ENCODE results near the gene PSMD12.
"Not testable (repeated sequence)": the region's sequence is repeated elsewhere in the genome, so short reads cannot be mapped to it uniquely, and the experiment has no call there.

The PSMD12 gene

DNA sequence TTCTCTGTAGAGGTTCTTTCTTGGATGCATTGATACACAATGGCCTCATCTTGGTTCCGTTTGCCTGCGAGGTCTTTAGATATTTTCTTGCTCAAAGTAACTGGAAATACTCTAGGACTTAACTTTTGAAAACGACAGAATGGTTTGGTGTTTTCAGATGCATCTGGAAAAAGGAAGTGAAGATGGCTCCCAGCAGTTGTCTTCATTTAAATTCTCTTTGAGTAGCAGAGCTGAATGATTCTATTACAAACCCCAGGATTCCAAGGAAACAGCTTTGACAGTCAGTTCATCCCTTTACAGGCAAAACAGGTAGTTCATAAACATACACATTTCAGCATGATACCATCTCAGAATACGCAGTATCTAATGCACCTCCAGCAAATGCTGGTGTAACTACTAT is 54.8 kb downstream of the PSMD12 start:
- no peaks in the 10 kb centered on the region for H3K4me1 ChIP-seq
- H3K9ac ChIP-seq, result no peak overlapping the region
- no peaks in the 10 kb centered on the region for H3K79me2 ChIP-seq
- H3K27ac ChIP-seq, result peak overlapping the region; percentile 35
- H2AFZ ChIP-seq, result no peak overlapping the region
- H3K27me3 ChIP-seq (ENCODE audit: control insufficient read depth, insufficient read depth, low read length), result no peaks in the 10 kb centered on the region
- TF ChIP-seq, protein P1, sequence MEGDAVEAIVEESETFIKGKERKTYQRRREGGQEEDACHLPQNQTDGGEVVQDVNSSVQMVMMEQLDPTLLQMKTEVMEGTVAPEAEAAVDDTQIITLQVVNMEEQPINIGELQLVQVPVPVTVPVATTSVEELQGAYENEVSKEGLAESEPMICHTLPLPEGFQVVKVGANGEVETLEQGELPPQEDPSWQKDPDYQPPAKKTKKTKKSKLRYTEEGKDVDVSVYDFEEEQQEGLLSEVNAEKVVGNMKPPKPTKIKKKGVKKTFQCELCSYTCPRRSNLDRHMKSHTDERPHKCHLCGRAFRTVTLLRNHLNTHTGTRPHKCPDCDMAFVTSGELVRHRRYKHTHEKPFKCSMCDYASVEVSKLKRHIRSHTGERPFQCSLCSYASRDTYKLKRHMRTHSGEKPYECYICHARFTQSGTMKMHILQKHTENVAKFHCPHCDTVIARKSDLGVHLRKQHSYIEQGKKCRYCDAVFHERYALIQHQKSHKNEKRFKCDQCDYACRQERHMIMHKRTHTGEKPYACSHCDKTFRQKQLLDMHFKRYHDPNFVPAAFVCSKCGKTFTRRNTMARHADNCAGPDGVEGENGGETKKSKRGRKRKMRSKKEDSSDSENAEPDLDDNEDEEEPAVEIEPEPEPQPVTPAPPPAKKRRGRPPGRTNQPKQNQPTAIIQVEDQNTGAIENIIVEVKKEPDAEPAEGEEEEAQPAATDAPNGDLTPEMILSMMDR (IDR thresholded peaks at IDR 0.05), result no peak
- H3K36me3 ChIP-seq (ENCODE audit: control insufficient read depth, insufficient read depth, low read length), result no peaks in the 10 kb centered on the region
- H3K4me2 ChIP-seq (ENCODE audit: low read length), result no peak overlapping the region
- H3K9me3 ChIP-seq (ENCODE audit: control insufficient read depth, low read length), result no peaks in the 10 kb centered on the region
- no peak overlapping the region for H3K4me3 ChIP-seq (ENCODE audit: low read depth, low read length)

- Histone ChIP-seq H3K27me3 (ENCODE audit: control insufficient read depth, insufficient read depth, low read length) (no peaks in the 10 kb centered on the region), H3K4me3 (ENCODE audit: low read depth, low read length) (no peak overlapping the region), H3K27ac (no peak overlapping the region), H3K9me3 (ENCODE audit: control insufficient read depth, low read length) (no peaks in the 10 kb centered on the region), H3K36me3 (ENCODE audit: control insufficient read depth, insufficient read depth, low read length) (no peaks in the 10 kb centered on the region), H3K79me2 (no peaks in the 10 kb centered on the region), H3K9ac (no peak overlapping the region), H2AFZ (no peak overlapping the region), H3K4me1 (no peaks in the 10 kb centered on the region), H3K4me2 (ENCODE audit: low read length) (no peak overlapping the region)
- TF ChIP-seq, protein P1 (IDR thresholded peaks at IDR 0.05), result no peak
These were observed 56.0 kb downstream of the PSMD12 start for GRCh38 chr17:67310406-67310805.

GRCh38 chr17:67305446-67306235 is 60.7 kb downstream of the PSMD12 start:
- not testable (repeated sequence) for H3K9ac ChIP-seq; H3K9me3 ChIP-seq (ENCODE audit: control insufficient read depth, low read length); H3K79me2 ChIP-seq; H3K4me1 ChIP-seq; H3K27ac ChIP-seq; H3K27me3 ChIP-seq (ENCODE audit: control insufficient read depth, insufficient read depth, low read length); H3K4me3 ChIP-seq (ENCODE audit: low read depth, low read length); H2AFZ ChIP-seq; H3K4me2 ChIP-seq (ENCODE audit: low read length); H3K36me3 ChIP-seq (ENCODE audit: control insufficient read depth, insufficient read depth, low read length)

- Histone ChIP-seq H2AFZ (no peak overlapping the region), H3K27me3 (ENCODE audit: control insufficient read depth, insufficient read depth, low read length) (no peaks in the 10 kb centered on the region), H3K4me1 (no peaks in the 10 kb centered on the region), H3K27ac (no peak overlapping the region), H3K4me3 (ENCODE audit: low read depth, low read length) (no peak overlapping the region), H3K36me3 (ENCODE audit: control insufficient read depth, insufficient read depth, low read length) (no peaks in the 10 kb centered on the region), H3K4me2 (ENCODE audit: low read length) (no peak overlapping the region), H3K79me2 (no peaks in the 10 kb centered on the region), H3K9me3 (ENCODE audit: control insufficient read depth, low read length) (no peaks in the 10 kb centered on the region), H3K9ac (no peak overlapping the region)
- TF ChIP-seq, protein P1 (IDR thresholded peaks at IDR 0.05), result no peak
These were observed 68.9 kb downstream of the PSMD12 start for GRCh38 chr17:67297454-67297960.

DNA sequence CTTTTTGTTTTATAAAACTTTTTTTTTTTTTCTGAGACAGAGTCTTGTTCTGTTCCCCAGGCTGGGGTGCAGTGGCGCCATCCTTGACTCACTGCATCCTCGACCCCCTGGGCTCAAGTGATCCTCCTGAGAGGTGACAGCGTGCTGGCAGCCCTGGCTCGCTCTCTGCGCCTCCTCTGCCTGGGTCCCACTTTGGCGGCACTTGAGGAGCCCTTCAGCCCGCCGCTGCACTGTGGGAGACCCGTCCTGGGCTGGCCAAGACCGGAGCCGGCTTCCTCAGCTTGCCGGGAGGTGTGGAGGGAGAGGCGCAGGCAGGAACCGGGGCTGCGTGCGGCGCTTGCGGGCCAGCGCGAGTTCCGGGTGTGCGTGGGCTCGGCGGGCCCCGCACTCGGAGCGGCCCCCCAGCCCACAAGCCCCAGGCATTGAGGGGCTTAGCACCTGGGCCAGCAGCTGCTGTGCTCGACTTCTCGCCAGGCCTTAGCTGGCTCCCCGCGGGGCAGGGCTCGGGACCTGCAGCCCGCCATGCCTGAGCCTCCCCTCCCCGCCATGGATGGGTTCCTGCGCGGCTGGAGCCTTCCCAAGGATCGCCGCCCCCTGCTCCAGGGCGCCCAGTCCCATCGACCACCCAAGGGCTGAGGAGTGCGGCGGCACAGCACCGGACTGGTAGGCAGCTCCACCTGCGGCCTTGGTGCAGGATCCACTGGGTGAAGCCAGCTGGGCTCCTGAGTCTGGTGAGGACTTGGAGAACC is 71.8 kb downstream of the PSMD12 start:
- Histone ChIP-seq H3K27me3 (ENCODE audit: control insufficient read depth, insufficient read depth, low read length) (no peaks in the 10 kb centered on the region), H3K9me3 (ENCODE audit: control insufficient read depth, low read length) (no peaks in the 10 kb centered on the region), H3K9ac (no peak overlapping the region), H3K4me3 (ENCODE audit: low read depth, low read length) (no peak overlapping the region), H3K4me1 (no peaks in the 10 kb centered on the region), H3K27ac (no peak overlapping the region), H3K36me3 (ENCODE audit: control insufficient read depth, insufficient read depth, low read length) (no peaks in the 10 kb centered on the region), H3K79me2 (no peaks in the 10 kb centered on the region), H3K4me2 (ENCODE audit: low read length) (no peak overlapping the region), H2AFZ (no peak overlapping the region)
- TF ChIP-seq, protein P1 (IDR thresholded peaks at IDR 0.05), result no peak

Data from parathyroid adenoma (tissue), 2 donors.